HG03064 (cell line): Measurements from ENCODE around the gene SLC12A5.
"Not testable (repeated sequence)": the region's sequence is repeated elsewhere in the genome, so short reads cannot be mapped to it uniquely, and the experiment has no call there.

ENCODE experiments used
- ATAC-seq: cut with Tn5 transposase; IDR thresholded peaks from one replicate; pipeline ENCODE4 v1.9.1; 2021; ENCODE audit warnings: low read depth; ENCODE audit not compliant: unreplicated experiment

The SLC12A5 gene

GRCh38 chr20:46028772-46029371, at the start of gene SLC12A5:
Gene SLC12A5, plus strand, starts transcription at chr20:46029215. Its CDS starts 130 bp downstream, at chr20:46029345.
- no peak for ATAC-seq

GRCh38 chr20:45981261-45981660, 47.8 kb upstream of the SLC12A5 start:
- ATAC-seq = no peak

GRCh38 chr20:45983279-45983743, 45.7 kb upstream of the SLC12A5 start:
- ATAC-seq = no peak

DNA sequence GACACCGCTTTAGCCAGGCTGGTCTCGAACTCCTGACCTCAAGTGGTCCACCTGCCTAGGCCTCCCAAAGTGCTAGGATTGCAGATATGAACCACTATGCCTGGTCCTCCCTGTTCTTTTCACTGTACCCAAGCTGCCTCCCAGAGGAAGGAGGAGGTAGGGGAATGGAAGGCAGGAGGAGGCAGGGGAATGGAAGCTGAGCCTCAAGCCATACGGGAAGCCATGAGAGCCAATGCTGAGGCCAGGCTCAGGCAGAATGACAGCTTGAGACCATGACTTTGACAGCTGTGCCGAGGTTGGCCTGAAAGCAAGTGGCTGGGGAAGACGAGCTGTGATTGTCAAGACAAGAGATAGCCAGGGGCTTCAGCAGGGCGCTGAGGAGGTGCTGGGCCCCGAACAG, 43.4 kb upstream of the SLC12A5 start:
- no peak for ATAC-seq

GRCh38 chr20:45987108-45987780, 41.8 kb upstream of the SLC12A5 start:
- ATAC-seq = no peak

DNA sequence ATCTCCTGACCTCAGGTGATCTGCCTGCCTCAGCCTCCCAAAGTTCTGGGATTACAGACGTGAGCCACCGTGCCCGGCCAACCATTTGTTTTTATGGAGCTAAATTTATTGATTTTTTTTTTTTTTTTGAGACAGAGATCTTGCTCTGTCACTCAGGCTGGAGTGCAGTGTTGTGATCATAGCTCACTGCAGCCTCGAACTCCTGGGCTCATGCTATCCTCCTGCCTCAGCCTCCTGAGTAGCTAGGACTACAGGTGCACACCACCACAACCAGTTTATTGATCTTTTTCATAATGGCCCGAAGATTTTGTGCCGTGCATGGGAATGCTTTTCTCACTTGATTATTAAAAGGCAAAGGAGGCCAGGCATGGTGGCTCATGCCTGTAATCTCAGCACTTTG, 40.2 kb upstream of the SLC12A5 start:
- ATAC-seq = not testable (repeated sequence)

GRCh38 chr20:45991616-45992015, 37.4 kb upstream of the SLC12A5 start:
- ATAC-seq = no peak

- no peak for ATAC-seq
Observed at GRCh38 chr20:45993197-45993951, 35.6 kb upstream of the SLC12A5 start.

DNA sequence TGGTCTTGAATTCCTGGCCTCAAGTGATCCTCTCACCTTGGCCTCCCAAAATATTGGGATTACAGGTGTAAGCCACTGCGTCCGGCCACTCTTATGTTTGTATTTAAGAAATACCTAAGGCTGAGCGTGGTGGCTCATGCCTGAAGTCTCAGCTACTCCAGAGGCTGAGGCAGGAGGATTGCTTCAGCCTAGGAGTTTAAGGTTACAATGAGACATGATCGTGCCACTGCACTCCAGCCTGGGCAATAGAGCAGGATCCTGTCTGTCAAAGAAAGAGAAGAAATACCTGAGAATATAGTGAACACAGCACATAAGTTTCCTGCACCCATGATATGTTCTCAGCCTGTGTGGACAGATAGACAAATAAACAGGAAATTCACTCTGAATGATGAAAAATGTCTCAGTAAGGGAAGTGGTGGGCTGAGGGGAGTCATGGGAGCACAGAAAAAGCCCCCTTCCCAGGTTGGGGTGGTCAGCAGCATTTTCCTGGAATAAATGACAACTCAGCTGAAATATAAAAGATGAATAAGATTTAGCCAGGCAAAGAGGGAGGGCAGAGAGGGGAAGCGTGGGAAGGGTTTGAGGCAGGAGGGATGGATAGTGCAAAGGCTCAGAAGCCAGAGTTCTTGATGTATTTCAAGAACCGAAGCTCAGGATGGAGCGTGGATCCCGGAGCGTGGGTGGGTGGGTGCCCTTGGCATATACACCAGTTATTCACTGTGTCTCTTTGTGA, 34.1 kb upstream of the SLC12A5 start:
- ATAC-seq = no peak

- ATAC-seq = not testable (repeated sequence)
Observed at GRCh38 chr20:45995495-45996097, 33.4 kb upstream of the SLC12A5 start.

GRCh38 chr20:45997187-45997586, 31.8 kb upstream of the SLC12A5 start:
- ATAC-seq = no peak

DNA sequence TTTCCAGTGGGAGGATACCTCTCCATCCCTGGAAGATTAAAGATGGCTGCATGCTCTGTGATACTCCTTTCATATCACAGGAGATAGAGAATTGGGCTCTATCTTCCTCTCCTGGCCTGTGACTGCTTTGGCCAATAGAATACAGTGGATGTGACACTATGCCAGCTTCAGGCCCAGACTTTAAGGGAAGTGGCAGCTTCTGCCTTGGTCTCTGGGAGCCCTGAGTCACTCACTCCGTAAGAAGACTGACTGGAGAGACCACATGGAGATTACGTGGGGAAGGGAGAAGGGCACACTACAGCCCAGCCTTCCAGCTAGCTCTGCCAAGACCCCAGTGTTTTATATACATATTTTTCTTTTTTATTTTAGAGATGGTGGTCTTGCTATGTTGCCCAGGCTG, 30.7 kb upstream of the SLC12A5 start:
- ATAC-seq = no peak

DNA sequence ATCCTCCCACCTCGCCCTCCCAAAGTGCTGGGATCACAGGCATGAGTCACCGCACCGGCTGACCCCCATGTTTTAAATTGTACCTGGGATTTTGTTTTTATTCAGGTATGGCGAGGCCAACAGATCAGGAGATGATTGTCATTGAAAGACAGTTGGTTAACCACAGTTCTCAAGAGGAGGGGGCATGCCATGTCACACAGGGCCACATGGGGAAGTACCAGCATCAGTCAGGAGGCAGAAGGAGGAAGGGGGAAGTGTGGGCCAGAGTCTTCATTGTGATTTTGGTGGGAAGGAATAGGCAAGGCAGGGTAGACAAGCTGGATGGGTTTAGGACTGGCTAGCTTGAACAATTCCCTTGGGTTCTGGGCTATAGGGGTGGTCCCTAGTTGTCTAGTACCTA, 30.3 kb upstream of the SLC12A5 start:
- ATAC-seq = no peak

DNA sequence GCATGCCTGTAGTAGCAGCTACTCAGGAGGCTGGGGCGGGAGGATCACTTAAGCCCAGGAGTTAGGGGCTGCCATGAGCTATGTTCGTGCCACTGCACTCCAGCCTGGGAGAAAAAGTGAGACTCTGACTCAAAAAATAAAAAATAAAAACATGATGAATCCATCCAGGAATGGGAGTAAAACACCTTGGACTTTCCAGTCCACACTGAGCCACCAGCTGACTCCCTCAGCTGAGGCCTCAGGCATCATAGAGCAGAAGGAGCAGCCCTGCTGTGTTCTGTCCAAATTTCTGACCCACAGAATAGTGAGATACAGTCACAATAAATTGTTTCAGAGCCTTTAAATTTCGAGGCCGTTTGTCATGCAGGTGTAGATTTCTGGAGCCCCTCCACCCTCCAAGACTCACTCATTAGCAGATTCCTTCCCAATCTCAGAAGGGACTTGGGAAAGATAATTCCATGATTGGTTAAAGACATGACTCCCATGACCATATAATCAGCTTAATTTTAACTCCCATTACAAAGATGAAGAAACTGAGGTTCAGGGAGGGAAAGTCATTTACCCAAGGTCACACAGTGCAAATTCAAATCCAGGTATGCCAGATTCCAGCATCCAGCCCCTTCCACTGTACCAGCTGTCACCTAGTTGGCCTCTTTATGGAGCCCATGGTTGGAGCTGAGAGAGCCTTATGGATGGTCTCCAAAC, 29.3 kb upstream of the SLC12A5 start:
- no peak for ATAC-seq

DNA sequence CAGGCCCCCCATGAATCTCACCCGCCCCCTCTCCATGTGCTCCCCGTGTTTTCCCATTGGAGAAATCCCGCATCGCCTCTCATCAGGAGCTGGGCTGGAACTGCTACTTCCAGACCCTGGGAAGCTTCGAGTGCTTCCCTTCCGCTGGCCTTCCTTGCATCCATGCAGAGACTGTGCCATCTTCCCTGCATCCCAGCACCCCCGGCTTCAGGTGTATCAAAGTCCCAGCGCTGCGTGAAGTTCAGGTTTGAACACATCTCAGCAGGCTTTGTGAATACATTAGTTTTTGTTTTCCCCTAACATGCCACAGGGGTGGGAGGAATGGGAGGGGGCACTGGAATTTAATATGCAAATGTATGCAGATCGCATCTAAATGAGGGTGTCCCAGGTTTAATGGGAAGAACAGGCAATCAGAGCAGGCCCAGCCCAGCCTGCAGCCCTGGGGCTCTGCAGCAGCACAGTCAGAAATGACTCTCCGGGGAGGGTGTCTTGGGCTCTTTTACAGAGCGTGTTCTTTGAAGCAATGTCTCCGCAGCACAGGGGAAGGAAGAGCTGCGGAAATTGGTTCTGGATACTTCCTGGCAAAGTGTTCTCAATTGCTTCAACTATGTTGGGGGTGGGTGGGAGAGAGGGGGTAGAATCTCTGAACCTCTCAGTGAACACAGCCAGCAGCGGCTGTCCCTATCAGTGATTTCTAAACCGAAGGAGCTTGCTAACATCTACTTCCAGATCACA, 28.6 kb upstream of the SLC12A5 start:
- ATAC-seq = no peak

DNA sequence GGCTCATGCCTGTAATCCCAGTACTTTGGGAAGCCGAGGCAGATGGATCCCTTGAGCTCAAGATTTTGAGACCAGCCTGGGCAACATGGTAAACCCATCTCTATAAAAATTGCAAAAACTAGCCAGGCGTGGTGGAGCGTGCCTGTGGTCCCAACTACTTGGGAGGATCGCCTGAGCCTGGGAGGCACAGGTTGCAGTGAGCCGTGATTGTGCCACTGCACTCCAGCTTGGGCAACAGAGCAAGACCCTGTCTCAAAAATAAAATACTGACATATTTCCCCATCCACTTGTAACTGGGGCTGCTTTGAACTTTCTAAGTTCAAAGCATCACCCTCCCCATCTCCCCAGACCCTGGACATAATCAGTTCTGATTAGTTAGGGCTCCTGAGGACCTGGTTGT, 27.5 kb upstream of the SLC12A5 start:
- ATAC-seq = no peak

DNA sequence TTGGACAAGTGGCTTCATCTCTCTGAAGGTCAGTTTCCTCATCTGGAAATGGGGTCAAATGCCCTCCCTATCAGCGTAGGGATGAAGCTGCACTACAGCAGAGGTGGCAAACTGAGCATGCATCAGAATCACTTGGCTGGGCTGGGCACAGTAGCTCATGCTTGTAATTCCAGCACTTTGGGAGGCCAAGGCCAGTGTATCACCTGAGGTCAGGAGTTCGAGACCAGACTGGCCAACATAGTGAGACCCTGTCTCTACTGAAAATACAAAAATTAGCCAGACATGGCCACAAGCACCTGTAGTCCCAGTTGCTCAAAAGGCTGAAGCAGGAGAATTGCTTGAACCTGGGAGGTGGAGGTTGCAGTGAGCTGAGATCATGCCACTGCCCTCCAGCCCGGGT, 27.0 kb upstream of the SLC12A5 start:
- no peak for ATAC-seq

GRCh38 chr20:46004187-46004586, 24.8 kb upstream of the SLC12A5 start:
- ATAC-seq = no peak

DNA sequence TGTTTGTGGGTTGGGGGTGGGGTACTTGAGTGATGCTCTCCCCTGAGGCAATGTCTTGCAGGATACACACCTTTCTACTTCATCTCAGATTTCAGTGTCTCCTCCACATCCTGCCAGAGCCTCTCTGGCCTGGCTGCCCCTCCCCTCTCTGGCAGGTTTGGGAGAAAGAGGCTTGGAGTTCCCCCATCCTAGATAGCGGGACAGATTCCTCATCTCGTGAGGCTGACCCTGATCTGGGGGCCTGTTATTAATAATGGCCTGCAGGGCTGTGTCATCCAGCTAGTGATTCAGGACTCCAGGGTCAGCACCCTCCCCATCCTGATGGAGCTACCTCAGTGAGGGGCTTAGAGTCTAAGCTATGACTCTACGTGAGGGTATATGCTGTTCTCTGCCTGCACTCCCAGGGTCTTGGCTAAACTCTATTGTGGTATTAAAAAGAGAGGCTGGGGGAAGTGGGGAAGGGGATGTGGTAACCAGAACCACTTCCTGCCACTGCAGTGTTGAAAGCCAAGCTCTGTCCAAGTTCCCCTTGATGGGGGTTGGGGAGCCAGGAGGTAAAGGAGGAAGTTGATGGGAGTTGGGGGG, 24.0 kb upstream of the SLC12A5 start:
- ATAC-seq = no peak
